Measurements from ENCODE around the gene RAB18.
"Not testable (repeated sequence)": the region's sequence is repeated elsewhere in the genome, so short reads cannot be mapped to it uniquely, and the experiment has no call there.

The RAB18 gene

DNA sequence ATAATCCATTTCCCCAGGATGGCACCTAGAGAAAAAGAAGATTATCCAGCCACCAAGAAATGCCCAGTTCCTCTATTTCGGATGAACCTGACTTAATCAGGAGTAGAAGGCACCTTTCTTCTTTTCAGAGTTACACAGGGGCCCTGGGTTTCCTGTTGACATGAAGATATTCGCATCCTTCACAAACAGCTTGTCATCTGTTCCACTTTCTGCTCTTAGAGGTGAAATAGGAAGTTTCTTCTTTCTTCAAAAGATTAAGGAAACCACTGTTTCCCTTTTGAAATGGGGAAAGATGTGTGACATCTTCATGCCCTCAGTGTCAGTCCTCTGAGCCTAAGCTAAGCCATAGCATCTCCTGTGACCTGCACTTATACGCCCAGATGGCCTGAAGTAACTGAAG lies 39.1 kb upstream of the RAB18 start:
- no peaks in the 10 kb centered on the region for H3K36me3 ChIP-seq
- H3K4me1 ChIP-seq, result no peaks in the 10 kb centered on the region
- TF ChIP-seq CTCF (IDR thresholded peaks at IDR 0.05; ENCODE audit: low read depth, low read length), result no peak
- no peaks in the 10 kb centered on the region for H3K9me3 ChIP-seq
- no peak for DNase-seq
- H3K4me3 ChIP-seq (ENCODE audit: low read depth, low read length), result no peak overlapping the region
- peaks cover 8% of the 10 kb centered on the region; the same call in 1 of the 2 replicates for H3K27me3 ChIP-seq

DNA sequence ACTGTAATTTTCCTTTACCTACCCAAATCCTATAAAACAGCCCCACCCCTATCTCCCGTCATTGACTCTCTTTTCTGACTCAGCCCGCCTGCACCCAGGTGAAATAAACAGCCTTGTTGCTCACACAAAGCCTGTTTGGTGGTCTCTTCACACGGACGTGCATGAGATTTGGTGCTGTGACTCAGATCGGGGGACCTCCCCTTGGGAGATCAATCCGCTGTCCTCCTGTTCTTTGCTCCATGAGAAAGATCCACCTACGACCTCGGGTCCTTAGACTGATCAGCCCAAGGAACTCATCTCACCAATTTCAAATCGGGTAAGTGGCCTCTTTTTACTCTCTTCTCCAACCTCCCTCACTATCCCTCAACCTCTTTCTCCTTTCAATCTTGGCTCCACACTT lies 38.5 kb upstream of the RAB18 start:
- H3K36me3 ChIP-seq; DNase-seq; H3K27me3 ChIP-seq; H3K4me1 ChIP-seq; H3K4me3 ChIP-seq (ENCODE audit: low read depth, low read length); H3K9me3 ChIP-seq: not testable (repeated sequence)

GRCh38 chr10:27470885-27471284 lies 33.2 kb upstream of the RAB18 start:
- TF ChIP-seq CTCF (IDR thresholded peaks at IDR 0.05; ENCODE audit: low read depth, low read length), result no peak

DNA sequence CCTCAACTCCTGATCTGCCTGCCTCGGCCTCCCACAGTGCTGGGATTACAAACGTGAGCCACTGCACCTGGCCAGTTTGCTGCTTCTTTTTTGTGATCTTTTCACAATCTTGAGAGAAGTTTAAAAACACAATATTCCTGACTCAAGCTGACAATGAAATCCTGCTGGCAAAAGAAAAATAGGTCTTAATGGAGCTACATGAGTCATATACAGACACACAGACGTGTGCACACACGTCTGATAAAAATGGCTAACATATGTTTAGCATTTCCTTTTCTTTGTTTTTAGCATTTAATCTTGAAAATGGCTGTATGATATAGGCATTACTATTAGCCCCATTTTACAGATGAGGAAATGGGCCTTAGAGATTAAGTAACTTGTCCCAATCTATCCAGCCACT lies 29.4 kb upstream of the RAB18 start:
- DNase-seq, result no peak
- Histone ChIP-seq H3K27me3 (peaks cover 4% of the 10 kb centered on the region; the same call in 1 of the 2 replicates), H3K36me3 (no peaks in the 10 kb centered on the region), H3K4me3 (ENCODE audit: low read depth, low read length) (no peak overlapping the region), H3K9me3 (no peaks in the 10 kb centered on the region), H3K4me1 (no peaks in the 10 kb centered on the region)
- no peak for TF ChIP-seq CTCF (IDR thresholded peaks at IDR 0.05; ENCODE audit: low read depth, low read length)

More at GRCh38 chr10:27470885-27471284, 33.2 kb upstream of the RAB18 start:
- H3K4me1 ChIP-seq, result no peaks in the 10 kb centered on the region
- H3K27me3 ChIP-seq, result peaks cover 4% of the 10 kb centered on the region; the same call in 1 of the 2 replicates
- DNase-seq, result no peak
- no peaks in the 10 kb centered on the region for H3K36me3 ChIP-seq
- H3K9me3 ChIP-seq, result no peaks in the 10 kb centered on the region
- H3K4me3 ChIP-seq (ENCODE audit: low read depth, low read length), result no peak overlapping the region

- no peak for DNase-seq
- Histone ChIP-seq H3K4me1 (no peaks in the 10 kb centered on the region), H3K27me3 (no peaks in the 10 kb centered on the region), H3K4me3 (ENCODE audit: low read depth, low read length) (no peak overlapping the region), H3K9me3 (no peaks in the 10 kb centered on the region), H3K36me3 (no peaks in the 10 kb centered on the region)
- no peak for TF ChIP-seq CTCF (IDR thresholded peaks at IDR 0.05; ENCODE audit: low read depth, low read length)
Measured at GRCh38 chr10:27479016-27479415, 25.1 kb upstream of the RAB18 start.

GRCh38 chr10:27481486-27481885 lies 22.6 kb upstream of the RAB18 start:
- no peak for TF ChIP-seq CTCF (IDR thresholded peaks at IDR 0.05; ENCODE audit: low read depth, low read length)
- H3K27me3 ChIP-seq, result no peaks in the 10 kb centered on the region
- H3K9me3 ChIP-seq, result no peaks in the 10 kb centered on the region
- H3K36me3 ChIP-seq, result no peaks in the 10 kb centered on the region
- no peak overlapping the region for H3K4me3 ChIP-seq (ENCODE audit: low read depth, low read length)
- no peaks in the 10 kb centered on the region for H3K4me1 ChIP-seq
- DNase-seq, result no peak
